ENCODE results near the gene RBP4.

- TF ChIP-seq EZH2 (IDR thresholded peaks at IDR 0.05) (no peak), POLR2AphosphoS5 (IDR thresholded peaks at IDR 0.05; ENCODE audit: borderline replicate concordance, low read depth, low read length) (no peak), FOXP2 (optimal IDR thresholded peaks at IDR 0.05; ENCODE audit: control extremely low read depth, extremely low read length, insufficient read depth) (no peak)
Measured at GRCh38 chr10:93601146-93601773, at the start of gene RBP4.
